Omental fat pad (tissue), 4 donors: ENCODE data around the gene HES3. TPM values are rescaled to one million over a fixed set of nuclear protein-coding genes. Genes with fewer than 3 reads are reported as not detected.

ENCODE experiments used
- ATAC-seq: fragments of 150-250 bp; one replicate; pipeline ENCODE4 v1.9.1; 2016; ENCODE audit warnings: mild to moderate bottlenecking, moderate library complexity; ENCODE audit not compliant: low FRiP score
- DNase-seq: peaks from one replicate; pipeline ENCODE4 v3.0.0-alpha.2; 2019; ENCODE audit warnings: low spot score
- CTCF ChIP-seq, 3 donors: fragments of 450-650 bp; IDR thresholded peaks; one replicate each; pipeline ENCODE4 v1.5.1; 2016 to 2017; ENCODE audit warnings: antibody characterized with exemption in 3 of 3, mild to moderate bottlenecking in 3 of 3, moderate library complexity in 2 of 3
- total RNA-seq, 4 donors: library from RNA; depleted of rRNA; stranded (reverse); fragments of >200 nt; gene quantifications; one replicate each; pipeline ENCODE4 v1.1.0, GENCODE V29; 2016

HES3 gene
- total RNA-seq, 4 donors from 2014 or later = not detected

- DNase-seq (no peak), ATAC-seq (no peak)
- TF ChIP-seq CTCF (IDR thresholded peaks at IDR 0.05) = no peak
Measured at GRCh38 chr1:6237093-6237492, 6.9 kb upstream of the HES3 start.

GRCh38 chr1:6239213-6239752 lies 4.7 kb upstream of the HES3 start:
- no peak for DNase-seq
- no peak for ATAC-seq
- no peak for TF ChIP-seq CTCF (IDR thresholded peaks at IDR 0.05)

DNA sequence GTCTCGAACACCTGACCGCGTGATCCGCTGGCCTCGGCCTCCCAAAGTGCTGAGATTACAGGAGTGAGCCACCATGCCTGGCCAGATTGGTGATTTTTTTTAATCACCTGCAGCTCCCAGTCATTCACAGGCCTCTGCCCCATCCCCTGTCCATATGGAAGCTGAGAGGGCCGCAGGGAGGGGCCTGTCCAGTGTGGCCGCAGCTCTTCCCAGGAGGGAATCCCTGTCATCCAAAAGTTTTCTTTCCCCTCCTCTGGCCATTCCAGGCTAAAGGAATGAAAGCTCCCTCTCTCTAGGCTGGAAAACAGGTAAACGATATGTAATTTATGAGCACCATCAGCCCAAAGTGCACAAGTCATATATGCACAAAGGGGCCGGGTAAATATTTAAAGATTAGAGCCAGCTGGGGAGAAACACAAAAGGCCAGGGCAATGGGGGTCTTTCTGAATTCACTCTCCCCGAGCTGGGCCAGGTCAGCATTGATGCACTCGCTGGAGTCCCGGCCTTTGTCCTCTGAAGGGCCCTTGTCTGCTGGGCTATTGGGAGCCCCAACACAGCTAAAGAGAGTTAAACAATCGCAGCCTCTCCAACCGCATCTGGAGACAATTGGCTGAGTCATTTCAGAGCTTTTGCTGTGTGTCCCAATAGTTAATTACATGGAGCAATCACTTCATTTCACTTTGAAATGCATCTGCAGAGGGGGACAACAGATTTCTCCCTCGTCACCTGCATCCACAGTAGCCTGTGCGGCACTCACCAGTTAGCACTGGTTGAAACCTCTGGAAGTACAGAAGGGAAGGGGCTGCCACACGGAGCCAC lies 3.8 kb upstream of the HES3 start:
- ATAC-seq (no peak), DNase-seq (no peak)
- TF ChIP-seq CTCF (IDR thresholded peaks at IDR 0.05) = no peak

DNA sequence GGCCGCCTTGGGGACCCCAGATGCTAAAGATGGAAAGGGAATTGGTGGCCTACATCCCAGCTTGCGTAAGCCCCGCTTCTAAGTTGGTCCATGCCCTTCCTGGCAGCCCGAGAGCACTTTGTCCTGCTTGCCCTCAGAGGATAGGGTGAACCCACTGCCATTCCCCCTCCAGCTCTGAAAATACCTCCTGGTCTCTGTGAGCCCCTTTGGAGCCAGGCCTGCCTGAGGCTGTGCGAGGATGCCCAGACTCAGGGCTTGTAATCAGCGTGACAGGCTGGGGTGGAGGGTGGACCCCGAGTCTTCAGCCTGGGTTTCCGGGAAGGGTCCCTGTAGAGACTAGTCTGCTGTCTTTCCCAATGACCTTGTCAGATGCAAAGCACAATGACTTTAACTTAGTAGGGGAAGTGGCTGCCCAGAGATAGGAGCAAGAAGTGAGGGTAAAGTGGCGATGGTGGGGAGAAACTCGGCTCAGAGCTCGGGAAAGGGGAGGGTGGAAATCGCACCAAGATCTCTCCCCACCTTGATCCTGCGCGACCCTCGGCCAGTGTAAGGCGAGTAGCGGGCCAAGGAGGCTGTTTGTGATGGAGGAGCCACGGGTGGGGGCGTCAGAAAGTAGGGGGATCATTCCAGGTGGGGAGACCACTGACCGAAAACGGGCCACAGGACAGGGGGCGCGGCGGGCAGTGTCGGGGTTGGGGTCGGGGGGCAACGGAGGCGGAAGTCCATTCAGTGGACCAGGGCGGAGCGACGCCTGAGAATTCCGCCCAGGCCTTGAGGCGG lies 2.7 kb upstream of the HES3 start:
- TF ChIP-seq CTCF (IDR thresholded peaks at IDR 0.05) = no peak
- DNase-seq (no peak), ATAC-seq (no peak)

DNA sequence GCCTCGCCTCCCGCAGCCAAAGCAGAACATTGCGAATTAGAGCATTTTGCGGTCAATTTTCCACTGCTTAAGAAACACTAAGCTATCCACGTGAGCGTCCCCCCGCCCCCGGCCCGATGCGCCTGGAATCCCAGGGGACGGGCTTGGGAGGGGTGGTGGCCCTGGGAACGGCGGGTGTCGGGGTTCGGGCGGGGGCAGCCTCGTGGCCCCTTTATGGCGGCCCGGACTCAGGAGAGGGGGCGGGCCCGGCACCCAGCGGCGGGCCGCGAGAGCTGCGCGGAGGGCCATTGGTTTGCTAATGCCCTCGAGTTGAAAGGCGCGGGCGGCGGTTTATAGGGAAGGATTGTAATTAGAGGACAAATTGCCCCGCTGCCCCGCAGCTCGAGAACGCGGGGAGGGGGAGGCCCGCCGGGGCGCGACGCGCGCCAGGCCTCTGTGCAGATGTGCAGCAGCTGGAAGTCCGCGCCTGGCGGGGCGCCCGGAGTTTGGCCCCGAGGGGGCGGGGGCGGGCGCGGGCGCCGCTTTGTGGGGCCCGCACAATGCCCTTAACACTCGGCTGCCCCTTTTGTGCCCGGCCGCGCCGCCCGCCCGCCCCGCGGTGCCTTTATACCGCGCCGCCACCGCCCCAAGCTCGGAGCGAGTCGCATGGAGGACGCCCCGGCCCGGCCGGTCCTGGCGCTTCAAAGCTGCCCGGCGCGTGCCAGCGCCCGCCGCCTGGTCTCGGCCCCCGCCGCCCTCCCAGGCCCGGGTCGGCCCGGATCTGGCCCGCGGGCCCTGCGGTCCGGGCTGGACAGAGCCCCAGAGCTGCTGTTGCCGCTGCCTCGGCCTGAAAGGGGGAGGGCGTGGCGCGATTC lies 1.9 kb upstream of the HES3 start:
- no peak for DNase-seq

More for the DNA sequence above, 1.9 kb upstream of the HES3 start:
- TF ChIP-seq CTCF (IDR thresholded peaks at IDR 0.05) = no peak
- ATAC-seq = no peak
